ENCODE measurements around the gene SYCP2.
"Not testable (repeated sequence)": the region's sequence is repeated elsewhere in the genome, so short reads cannot be mapped to it uniquely, and the experiment has no call there.

Gene SYCP2

DNA sequence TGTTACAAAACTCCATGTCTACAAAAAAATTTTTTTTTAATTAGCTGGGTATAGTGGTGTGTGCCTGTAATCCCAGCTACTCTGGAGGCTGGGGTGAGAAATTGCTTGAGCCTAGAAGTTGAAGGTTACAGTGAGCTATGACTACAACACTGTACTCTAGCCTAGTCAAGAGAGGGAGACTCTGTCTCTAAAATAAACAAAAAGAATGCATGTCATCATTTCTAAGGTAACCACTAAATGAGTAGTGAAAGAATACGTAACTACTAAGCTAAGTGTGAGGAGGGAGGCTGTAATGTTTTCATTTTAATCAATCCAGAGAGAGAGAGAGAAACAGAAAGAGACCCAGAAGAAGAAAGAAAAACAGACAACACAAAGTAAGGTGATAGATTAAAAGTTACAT, 9.9 kb downstream of the SYCP2 start:
- H3K27ac ChIP-seq: no peak overlapping the region
- DNase-seq (ENCODE audit: low read depth, low spot score): no peak

DNA sequence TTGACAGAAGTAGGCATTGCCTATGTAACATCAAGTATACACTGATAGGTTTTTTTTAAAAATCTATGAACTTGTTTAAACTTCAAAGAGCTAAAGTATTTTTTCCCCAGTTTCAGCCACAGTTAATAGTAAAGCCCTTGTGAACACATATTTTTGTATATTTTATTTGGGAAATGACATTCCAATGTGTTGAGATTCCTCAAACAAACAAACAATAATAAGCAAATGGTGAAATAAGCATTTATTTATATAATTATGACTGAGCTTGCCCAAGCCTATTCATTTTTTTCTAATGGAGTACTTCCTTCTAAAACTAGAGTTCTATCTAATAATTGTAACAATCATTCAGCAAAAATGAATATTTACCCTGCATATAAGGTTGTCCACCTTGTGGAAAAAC, 12.5 kb downstream of the SYCP2 start:
- no peak for DNase-seq (ENCODE audit: low read depth, low spot score)
- H3K27ac ChIP-seq: no peak overlapping the region

DNA sequence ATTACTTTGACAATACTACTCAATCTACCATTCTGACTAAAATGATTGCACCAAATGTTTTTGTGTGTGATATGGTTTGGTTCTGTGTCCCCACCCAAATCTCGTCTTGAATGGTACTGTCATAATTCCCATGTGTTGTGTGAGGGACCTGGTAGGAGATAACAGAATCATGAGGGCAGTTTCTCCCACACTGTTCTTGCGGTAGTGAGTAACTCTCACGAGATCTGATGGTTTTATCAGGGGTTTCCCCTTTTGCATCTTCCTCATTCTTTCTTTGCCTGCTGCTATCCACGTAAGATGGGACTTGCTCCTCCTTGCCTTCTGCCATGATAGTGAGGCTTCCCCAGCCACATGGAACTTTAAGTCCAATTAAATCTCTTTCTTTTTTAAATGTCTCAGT, 20.8 kb downstream of the SYCP2 start:
- no peak overlapping the region for H3K27ac ChIP-seq
- no peak for DNase-seq (ENCODE audit: low read depth, low spot score)

DNA sequence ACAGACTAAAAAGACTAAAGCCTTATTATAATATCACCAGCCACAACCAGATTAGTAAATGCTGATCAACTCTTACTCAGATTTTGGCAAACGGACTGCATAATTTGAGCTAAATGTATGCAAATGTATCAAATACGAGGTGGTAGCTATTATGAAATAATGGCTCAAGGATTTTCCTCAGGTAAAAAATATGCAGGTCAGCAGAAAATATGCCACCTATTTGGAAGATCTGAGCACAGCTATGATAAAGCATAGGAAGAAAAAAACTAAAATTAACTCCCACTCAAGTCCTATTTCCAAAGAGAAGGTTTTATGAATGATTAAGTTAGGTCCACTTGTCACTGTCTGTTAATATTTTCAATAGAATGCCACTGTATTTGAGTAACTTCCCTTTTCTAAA, 22.4 kb downstream of the SYCP2 start:
- H3K27ac ChIP-seq: no peak overlapping the region
- no peak for DNase-seq (ENCODE audit: low read depth, low spot score)

DNA sequence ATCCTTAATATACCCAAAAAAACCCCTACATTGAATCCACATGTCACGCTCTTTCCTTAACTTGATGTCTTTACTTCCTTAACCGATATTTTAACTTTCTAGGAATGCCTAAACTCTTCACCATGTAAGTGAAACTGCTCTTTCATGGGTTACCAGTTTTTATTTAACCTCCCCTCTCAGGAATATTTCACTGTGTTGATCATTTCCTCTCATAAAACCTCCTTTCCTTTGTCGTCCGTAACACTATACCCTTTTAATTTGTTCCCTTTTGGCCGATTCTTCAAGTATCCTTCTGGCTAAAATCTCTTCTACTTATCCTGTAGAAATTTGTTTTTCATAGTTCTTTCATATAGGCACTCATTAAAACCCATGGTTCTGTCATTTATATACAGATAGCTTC, 24.6 kb downstream of the SYCP2 start:
- DNase-seq (ENCODE audit: low read depth, low spot score): no peak
- H3K27ac ChIP-seq: no peak overlapping the region

DNA sequence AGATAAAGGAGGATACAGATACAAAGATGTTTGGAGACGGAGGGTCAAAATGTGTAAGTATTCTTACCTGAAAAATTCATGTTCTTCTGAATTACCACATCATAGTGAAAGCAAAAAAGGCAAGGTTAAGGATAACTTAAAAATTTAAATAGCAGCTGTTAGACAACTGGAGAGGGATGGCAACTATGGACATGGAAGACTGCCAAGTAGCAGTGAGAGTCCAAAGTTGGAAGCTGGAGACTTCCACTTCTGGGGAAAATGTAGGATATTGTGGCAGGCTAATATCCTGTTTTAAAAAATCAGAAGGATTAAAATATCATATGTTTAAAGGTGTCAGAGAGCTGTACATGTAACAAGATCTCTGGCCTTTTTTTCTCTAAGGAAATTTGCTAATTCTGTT, 29.8 kb downstream of the SYCP2 start:
- no peak for DNase-seq (ENCODE audit: low read depth, low spot score)
- no peak overlapping the region for H3K27ac ChIP-seq

DNA sequence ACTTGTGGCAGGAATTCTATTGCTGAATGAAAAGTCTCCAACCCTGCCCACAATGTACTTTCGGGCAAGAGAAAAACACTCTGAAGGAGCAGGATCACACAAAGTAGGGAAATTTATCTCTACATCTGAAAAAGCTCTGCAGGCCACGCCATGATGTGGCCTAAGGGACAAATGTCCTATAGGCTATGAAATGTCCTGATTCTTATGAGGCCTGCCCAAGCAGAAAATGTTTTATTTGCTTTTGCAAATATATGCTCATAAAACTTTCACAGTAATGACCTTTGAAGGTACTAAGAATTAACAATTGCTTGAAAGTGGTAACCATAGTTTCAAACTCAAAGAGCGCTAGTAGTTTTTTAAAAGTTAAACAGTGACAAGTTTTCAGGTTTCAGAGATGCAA, 31.0 kb downstream of the SYCP2 start:
- no peak for DNase-seq (ENCODE audit: low read depth, low spot score)
- H3K27ac ChIP-seq: no peak overlapping the region

DNA sequence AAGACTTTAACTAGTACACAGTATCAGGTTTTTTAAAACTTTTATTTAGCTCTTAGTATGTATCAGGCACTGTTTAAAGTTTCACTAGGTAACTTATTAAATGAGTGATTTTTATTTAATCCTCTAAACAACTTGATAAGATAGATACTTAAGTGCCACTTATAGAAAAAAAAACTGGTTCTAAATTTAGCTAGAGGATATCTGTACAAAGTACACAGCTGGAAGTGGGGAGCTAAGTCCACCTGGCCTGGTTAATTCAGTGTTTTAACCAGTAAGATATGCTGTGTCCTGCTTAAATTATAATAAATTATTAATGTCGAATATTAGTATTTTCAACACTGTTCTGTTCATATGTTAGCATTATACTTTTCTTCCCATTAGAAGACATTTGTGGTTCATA, 37.5 kb downstream of the SYCP2 start:
- H3K27ac ChIP-seq: no peak overlapping the region
- no peak for DNase-seq (ENCODE audit: low read depth, low spot score)

DNA sequence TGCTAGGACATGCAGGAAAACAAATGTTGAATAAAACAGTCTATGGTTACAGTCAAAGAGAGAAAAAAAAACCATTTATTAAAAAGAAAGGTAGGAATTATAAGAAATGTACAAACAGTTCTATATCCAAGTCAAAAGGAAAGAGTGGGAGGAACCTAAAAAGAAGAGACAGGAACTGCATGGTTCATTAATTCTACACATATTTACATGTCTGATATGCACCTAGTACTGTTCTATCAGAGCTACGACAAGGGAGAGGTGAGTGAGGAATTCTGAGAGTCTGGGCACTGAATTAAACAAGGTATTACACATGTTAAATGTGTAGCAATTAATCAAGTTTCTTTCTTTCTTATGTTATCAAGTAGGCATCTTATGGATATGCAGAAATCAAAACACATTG, 41.9 kb downstream of the SYCP2 start:
- no peak for DNase-seq (ENCODE audit: low read depth, low spot score)
- no peak overlapping the region for H3K27ac ChIP-seq

DNA sequence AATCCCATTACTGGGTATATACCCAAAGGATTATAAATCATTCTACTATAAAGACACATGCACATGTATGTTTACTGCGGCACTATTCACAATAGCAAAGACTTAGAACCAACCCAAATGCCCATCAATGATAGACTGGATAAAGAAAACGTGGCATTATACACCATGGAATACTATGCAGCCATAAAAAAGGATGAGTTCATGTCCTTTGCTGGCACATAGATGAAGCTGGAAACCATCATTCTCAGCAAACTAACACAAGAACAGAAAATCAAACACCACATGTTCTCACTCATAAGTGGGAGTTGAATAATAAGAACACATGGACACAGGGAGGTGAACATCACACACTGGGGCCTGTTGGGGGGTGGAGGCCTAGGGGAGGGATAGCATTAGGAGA, 43.4 kb downstream of the SYCP2 start:
- not testable (repeated sequence) for DNase-seq (ENCODE audit: low read depth, low spot score); H3K27ac ChIP-seq

DNA sequence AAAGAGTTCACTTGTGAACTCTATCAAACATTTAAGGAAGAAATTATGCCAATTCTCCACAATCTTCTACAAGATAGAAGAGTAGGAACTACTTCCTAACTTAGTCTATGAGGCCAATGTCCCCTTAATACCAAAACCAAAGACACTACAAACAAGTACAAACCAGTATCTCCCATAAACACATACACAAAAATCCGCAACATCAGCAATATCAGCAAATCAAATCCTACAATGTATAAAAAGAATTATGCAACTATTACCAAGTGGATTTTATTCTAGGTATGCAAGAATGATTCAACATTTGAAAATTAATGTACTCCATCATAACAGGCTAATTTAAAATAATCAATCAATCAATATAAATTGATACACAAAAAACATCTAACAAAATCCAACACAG, 45.4 kb downstream of the SYCP2 start:
- DNase-seq (ENCODE audit: low read depth, low spot score): no peak
- no peak overlapping the region for H3K27ac ChIP-seq

DNA sequence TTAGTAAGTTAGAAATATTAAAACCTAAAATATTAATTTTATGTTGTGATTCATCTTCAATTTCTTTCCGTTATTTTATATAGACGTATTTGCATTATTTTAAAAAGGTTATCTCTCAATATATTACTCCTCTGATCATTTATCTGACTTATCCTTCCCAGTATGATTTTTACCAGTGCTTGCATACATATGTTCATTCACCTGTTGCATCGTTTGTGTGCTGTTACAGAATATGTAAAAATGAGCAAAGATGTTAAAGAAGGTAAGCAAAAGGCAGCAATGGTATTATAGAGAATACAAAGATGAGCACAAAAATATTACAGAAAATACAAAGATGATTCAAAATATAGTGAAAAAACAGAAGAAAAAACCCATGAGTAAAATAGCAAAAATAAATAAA, 48.9 kb downstream of the SYCP2 start:
- no peak overlapping the region for H3K27ac ChIP-seq
- DNase-seq (ENCODE audit: low read depth, low spot score): no peak

DNA sequence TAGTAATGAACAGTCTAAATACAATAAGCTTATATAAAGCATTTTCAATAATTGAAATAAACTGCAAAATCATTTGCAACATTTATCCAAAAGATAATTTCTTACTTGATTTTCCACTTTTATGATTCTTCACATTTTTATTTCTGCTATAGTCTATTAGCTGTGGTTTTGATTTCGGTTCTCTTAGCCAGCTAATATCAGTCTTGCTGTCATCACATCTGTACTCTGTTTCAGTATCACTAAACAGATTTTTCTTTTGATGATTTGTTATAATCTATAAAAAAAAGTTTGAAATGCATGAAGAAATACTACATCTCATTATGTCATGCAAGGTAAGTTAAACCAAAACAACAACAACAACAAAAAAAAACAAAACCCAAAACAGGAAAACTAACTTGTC, 53.2 kb downstream of the SYCP2 start:
- DNase-seq (ENCODE audit: low read depth, low spot score): no peak
- no peak overlapping the region for H3K27ac ChIP-seq

DNA sequence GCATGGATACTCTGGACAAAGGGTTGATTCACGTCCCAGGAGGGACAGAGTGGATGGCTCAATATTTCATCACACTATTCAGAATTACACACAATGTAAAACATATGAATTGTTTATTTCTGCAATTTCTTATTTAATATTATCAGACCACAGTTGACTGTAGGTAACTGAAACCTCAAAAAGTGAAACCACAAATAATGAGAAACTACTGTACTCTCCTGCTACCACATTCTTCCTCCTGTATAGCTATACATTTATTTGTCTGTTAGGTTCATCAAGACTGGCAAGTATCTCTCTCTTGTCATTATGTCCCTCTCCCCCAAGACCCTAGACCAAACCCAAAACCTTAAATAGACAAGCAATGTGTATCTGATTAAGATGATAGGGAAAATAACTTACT, 60.0 kb downstream of the SYCP2 start:
- no peak for DNase-seq (ENCODE audit: low read depth, low spot score)
- H3K27ac ChIP-seq: no peak overlapping the region

DNA sequence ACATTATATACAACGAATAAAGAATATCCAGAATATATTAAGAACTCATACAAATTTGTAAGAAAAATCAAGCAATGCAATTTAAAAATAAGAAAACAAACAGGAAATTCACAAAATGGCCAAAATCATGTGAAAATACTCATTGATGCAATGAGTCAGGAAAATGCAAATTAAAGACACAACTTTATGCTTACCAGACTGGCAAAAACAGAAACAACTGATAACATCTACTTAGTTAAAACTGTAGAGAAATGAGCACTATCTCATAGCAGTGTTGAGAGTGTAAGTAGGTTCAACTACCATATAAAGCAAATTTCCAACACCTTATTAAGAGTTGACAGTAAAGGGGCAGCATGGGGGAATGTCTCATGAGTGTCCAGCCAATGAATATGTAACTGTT, 62.3 kb downstream of the SYCP2 start:
- H3K27ac ChIP-seq: no peak overlapping the region
- DNase-seq (ENCODE audit: low read depth, low spot score): no peak

DNA sequence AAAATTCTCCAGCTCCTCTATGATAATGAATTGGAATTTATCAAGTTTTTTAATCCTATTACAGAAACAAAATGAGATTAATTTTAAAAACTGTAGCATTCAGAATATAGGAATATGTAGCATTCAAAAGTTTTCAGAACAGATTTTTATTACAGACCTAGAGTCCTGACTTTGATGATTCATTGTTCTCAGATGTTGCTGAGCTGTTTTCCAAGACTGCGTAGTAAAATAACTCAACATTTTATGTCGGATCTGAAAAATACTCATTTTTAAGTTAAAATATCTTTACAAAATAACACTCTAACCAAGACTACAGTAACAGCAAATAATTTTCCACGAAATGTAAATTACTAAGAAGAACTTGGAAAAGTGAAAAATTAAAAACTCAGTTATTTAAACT, 67.1 kb downstream of the SYCP2 start:
- DNase-seq (ENCODE audit: low read depth, low spot score): no peak
- H3K27ac ChIP-seq: no peak overlapping the region

DNA sequence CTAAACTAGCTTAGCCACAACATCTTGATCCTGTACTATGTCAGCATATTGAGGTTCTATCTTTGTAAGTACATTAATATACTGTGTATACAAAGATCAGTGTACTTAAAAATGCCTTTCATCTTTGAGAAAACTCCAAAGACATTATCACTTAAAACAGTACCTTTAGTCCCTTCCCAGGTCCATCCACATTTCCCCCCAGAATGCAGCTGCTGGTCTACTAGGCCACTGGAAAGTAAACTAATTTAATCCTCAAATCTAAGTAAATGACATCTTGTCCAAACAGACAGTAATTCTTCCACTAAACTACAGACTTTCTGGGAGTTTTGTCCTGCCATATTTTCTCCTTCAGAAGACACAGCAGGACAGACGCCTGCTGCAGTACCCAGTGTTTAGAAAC, 68.7 kb downstream of the SYCP2 start:
- DNase-seq (ENCODE audit: low read depth, low spot score): no peak
- no peak overlapping the region for H3K27ac ChIP-seq

DNA sequence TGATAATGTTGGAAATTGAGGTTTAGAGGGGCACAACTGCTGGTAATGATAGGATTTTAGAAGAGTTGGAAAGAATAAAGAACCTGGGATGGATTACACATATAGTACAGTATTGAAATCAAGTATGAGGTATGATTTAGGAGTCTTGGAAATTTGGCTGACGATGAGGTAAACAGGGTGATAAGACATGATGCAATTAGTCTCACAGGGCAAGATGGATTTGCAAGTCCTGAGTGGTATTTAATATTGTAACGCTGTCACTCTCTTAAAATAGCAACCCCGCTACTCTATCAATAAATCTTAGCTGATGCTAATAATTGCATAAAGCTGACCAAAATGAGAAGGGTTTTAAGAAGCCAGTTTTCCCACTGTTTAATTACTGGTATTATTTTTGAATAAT, 70.4 kb downstream of the SYCP2 start:
- no peak for DNase-seq (ENCODE audit: low read depth, low spot score)
- no peak overlapping the region for H3K27ac ChIP-seq

DNA sequence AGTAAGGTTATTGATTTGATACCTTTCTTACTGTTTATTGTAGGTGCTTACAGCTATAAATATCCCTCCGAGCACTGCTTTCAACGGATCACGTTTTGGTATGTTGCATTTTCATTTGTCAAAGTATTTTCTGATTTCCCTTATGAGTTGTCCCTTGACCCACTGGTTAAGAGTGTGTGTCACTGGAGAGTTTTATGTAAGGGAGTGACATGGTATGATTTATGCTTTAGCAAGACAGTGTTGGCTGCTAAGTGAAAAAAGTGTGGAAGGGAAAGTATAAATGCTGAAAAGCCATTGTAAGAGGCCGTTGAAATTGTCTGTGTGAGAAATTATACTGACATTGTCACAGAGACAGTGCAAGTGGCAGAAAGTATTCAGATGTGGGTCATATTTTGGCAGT, 72.0 kb downstream of the SYCP2 start:
- DNase-seq (ENCODE audit: low read depth, low spot score): no peak
- H3K27ac ChIP-seq: no peak overlapping the region

DNA sequence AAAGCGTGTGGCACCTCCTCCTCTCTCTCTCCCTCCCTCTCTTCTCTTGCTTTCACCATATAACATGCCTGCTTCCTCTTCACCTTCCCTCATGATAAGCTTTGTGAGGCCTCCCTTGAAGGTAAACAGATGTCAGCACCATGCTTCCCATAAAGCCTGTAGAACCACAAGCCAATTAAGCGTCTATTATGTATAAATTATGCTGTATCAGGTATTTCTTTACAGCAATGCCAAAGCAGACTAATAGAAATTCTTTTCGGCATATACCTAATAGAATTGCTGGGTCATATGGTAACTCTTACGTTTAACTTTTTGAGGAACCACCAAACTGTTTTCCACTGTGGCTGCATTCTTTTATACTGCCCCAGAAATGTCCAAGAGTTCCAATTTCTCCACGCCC, 75.0 kb downstream of the SYCP2 start:
- no peak overlapping the region for H3K27ac ChIP-seq
- DNase-seq (ENCODE audit: low read depth, low spot score): no peak

DNA sequence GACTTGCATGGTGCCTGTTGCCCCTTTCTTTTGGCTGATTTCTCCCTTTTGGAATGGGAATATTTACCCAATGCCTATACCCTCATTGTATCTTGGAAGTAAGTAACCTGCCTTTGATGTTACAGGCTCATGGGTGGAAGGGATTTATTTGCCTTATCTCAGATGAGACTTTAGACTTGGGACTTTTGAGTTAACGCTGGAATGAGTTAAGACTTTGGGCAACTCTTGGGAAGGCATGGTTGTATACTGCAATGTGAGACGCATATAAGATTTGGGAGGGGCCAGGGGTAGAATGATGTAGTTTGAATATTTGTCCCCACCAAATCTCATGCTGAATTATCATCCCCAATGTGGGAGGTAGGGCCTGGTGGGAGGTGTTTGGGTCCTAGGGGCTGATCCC, 75.5 kb downstream of the SYCP2 start:
- no peak for DNase-seq (ENCODE audit: low read depth, low spot score)
- no peak overlapping the region for H3K27ac ChIP-seq

DNA sequence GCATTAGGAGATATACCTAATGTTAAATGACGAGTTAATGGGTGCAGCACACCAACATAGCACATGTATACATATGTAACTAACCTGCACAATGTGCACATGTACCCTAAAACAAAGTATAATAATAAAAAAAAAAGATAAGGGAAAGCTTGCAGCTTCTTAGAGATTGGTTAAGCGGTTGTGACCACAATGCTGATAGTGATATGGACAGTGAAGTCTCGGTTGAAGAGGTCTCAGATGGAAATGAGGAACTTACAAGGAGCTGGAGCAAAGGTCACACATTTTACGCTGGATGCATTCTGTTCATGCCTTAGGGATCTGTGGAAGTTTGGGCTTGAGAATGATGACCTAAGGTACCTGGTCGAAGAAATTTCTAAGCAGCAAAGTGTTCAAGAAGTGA, 76.5 kb downstream of the SYCP2 start:
- not testable (repeated sequence) for DNase-seq (ENCODE audit: low read depth, low spot score); H3K27ac ChIP-seq

DNA sequence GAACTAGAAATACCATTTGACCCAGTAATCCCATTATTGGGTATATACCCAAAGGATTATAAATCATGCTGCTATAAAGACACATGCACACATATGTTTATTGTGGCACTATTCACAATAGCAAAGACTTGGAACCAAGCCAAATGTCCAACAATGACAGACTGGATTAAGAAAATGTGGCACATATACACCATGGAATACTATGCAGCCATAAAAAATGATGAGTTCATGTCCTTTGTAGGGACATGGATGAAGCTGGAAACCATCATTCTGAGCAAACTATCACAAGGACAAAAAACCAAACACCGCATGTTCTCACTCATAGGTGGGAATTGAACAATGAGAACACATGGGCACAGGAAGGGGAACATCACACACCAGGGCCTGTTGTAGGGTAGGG, 76.9 kb downstream of the SYCP2 start:
- not testable (repeated sequence) for DNase-seq (ENCODE audit: low read depth, low spot score); H3K27ac ChIP-seq

Data from epithelial cell of prostate (primary cell).